NCI-H146 (cell line): Measurements from ENCODE around the gene RBM15B.
"Not testable (repeated sequence)": the region's sequence is repeated elsewhere in the genome, so short reads cannot be mapped to it uniquely, and the experiment has no call there.

Experiments
- DNase-seq: peaks from one replicate; lab custom pipeline; 2025; lab: John Stamatoyannopoulos, UW

RBM15B gene

GRCh38 chr3:51391075-51391565 is at the start of gene RBM15B:
TSS of gene RBM15B (plus strand) at chr3:51391285. CDS start at chr3:51391400, 115 bp downstream.
- DNase-seq: peak; percentile 90

GRCh38 chr3:51343918-51344687 is 47.0 kb upstream of the RBM15B start:
- no peak for DNase-seq

- no peak for DNase-seq
Observed at GRCh38 chr3:51350751-51351150, 40.3 kb upstream of the RBM15B start.

- no peak for DNase-seq
Observed at GRCh38 chr3:51353131-51353530, 38.0 kb upstream of the RBM15B start.

GRCh38 chr3:51353691-51354090 is 37.4 kb upstream of the RBM15B start:
- DNase-seq: no peak

GRCh38 chr3:51354172-51354571 is 36.9 kb upstream of the RBM15B start:
- DNase-seq: no peak

GRCh38 chr3:51354731-51355615 is 36.1 kb upstream of the RBM15B start:
- DNase-seq: no peak

- no peak for DNase-seq
Observed at GRCh38 chr3:51355891-51356578, 35.0 kb upstream of the RBM15B start.

GRCh38 chr3:51357856-51358255 is 33.2 kb upstream of the RBM15B start:
- DNase-seq: no peak

- DNase-seq: no peak
Observed at GRCh38 chr3:51358981-51359380, 32.1 kb upstream of the RBM15B start.

- DNase-seq: no peak
Observed at GRCh38 chr3:51360806-51361205, 30.3 kb upstream of the RBM15B start.

- no peak for DNase-seq
Observed at GRCh38 chr3:51361746-51362145, 29.3 kb upstream of the RBM15B start.

GRCh38 chr3:51362476-51362875 is 28.6 kb upstream of the RBM15B start:
- no peak for DNase-seq

GRCh38 chr3:51368276-51368675 is 22.8 kb upstream of the RBM15B start:
- not testable (repeated sequence) for DNase-seq

GRCh38 chr3:51371943-51372557 is 19.0 kb upstream of the RBM15B start:
- DNase-seq: peak; percentile 42

- DNase-seq: no peak
Observed at GRCh38 chr3:51373658-51374421, 17.2 kb upstream of the RBM15B start.

- no peak for DNase-seq
Observed at GRCh38 chr3:51374456-51374855, 16.6 kb upstream of the RBM15B start.

GRCh38 chr3:51375136-51375535 is 15.9 kb upstream of the RBM15B start:
- DNase-seq: no peak

GRCh38 chr3:51375571-51375970 is 15.5 kb upstream of the RBM15B start:
- no peak for DNase-seq

GRCh38 chr3:51378065-51378464 is 13.0 kb upstream of the RBM15B start:
- DNase-seq: no peak

- no peak for DNase-seq
Observed at GRCh38 chr3:51378726-51379125, 12.4 kb upstream of the RBM15B start.
